Measurements from ENCODE around the gene ZNF254. TPM values are rescaled to one million over a fixed set of nuclear protein-coding genes. Genes with fewer than 3 reads are reported as not detected.

Gene ZNF254
- total RNA-seq, 1 donor: 15.2 TPM

GRCh38 chr19:24059563-24060295 is 27.3 kb upstream of the ZNF254 start:
- H3K79me2 ChIP-seq (ENCODE audit: insufficient read depth, low read length): peaks cover 2% of the 10 kb centered on the region
- H3K27ac ChIP-seq (ENCODE audit: low read depth, low read length): no peak overlapping the region
- H3K27me3 ChIP-seq (ENCODE audit: insufficient read depth, low read length): no peaks in the 10 kb centered on the region
- no peak overlapping the region for H2AFZ ChIP-seq (ENCODE audit: low read length)
- peaks cover 3% of the 10 kb centered on the region for H3K4me1 ChIP-seq (ENCODE audit: insufficient read depth, low read length)
- H3K4me3 ChIP-seq (ENCODE audit: insufficient read depth, low read length): no peak overlapping the region
- no peak overlapping the region for H3K4me2 ChIP-seq (ENCODE audit: insufficient read depth, low read length)
- DNase-seq (ENCODE audit: insufficient read length, low spot score, missing footprints): no peak
- no peak for TF ChIP-seq CTCF (IDR thresholded peaks at IDR 0.05; ENCODE audit: extremely low read depth, low read depth, low read length)
- peaks cover 41% of the 10 kb centered on the region for H3K36me3 ChIP-seq (ENCODE audit: insufficient read depth, low read length)
- no peaks in the 10 kb centered on the region for H4K20me1 ChIP-seq (ENCODE audit: insufficient read depth, low read length)
- H3K9me3 ChIP-seq (ENCODE audit: low read depth, low read length): no peaks in the 10 kb centered on the region

GRCh38 chr19:24060687-24061356 is 26.2 kb upstream of the ZNF254 start:
- Histone ChIP-seq H2AFZ (ENCODE audit: low read length) (no peak overlapping the region), H3K4me3 (ENCODE audit: insufficient read depth, low read length) (no peak overlapping the region), H3K27me3 (ENCODE audit: insufficient read depth, low read length) (no peaks in the 10 kb centered on the region), H4K20me1 (ENCODE audit: insufficient read depth, low read length) (no peaks in the 10 kb centered on the region), H3K4me1 (ENCODE audit: insufficient read depth, low read length) (no peaks in the 10 kb centered on the region), H3K9me3 (ENCODE audit: low read depth, low read length) (no peaks in the 10 kb centered on the region), H3K36me3 (ENCODE audit: insufficient read depth, low read length) (peaks cover 41% of the 10 kb centered on the region), H3K27ac (ENCODE audit: low read depth, low read length) (no peak overlapping the region), H3K79me2 (ENCODE audit: insufficient read depth, low read length) (peaks cover 2% of the 10 kb centered on the region), H3K4me2 (ENCODE audit: insufficient read depth, low read length) (no peak overlapping the region)
- no peak for DNase-seq (ENCODE audit: insufficient read length, low spot score, missing footprints)
- TF ChIP-seq CTCF (IDR thresholded peaks at IDR 0.05; ENCODE audit: extremely low read depth, low read depth, low read length): no peak

GRCh38 chr19:24062190-24062589 is 24.8 kb upstream of the ZNF254 start:
- no peak overlapping the region for H3K4me3 ChIP-seq (ENCODE audit: insufficient read depth, low read length)
- H3K27me3 ChIP-seq (ENCODE audit: insufficient read depth, low read length): no peaks in the 10 kb centered on the region
- H3K36me3 ChIP-seq (ENCODE audit: insufficient read depth, low read length): peaks cover 33% of the 10 kb centered on the region
- no peak overlapping the region for H3K4me2 ChIP-seq (ENCODE audit: insufficient read depth, low read length)
- no peak overlapping the region for H2AFZ ChIP-seq (ENCODE audit: low read length)
- no peak for TF ChIP-seq CTCF (IDR thresholded peaks at IDR 0.05; ENCODE audit: extremely low read depth, low read depth, low read length)
- no peaks in the 10 kb centered on the region for H4K20me1 ChIP-seq (ENCODE audit: insufficient read depth, low read length)
- no peaks in the 10 kb centered on the region for H3K9me3 ChIP-seq (ENCODE audit: low read depth, low read length)
- no peaks in the 10 kb centered on the region for H3K79me2 ChIP-seq (ENCODE audit: insufficient read depth, low read length)
- no peaks in the 10 kb centered on the region for H3K4me1 ChIP-seq (ENCODE audit: insufficient read depth, low read length)
- H3K27ac ChIP-seq (ENCODE audit: low read depth, low read length): no peak overlapping the region
- no peak for DNase-seq (ENCODE audit: insufficient read length, low spot score, missing footprints)

- peaks cover 32% of the 10 kb centered on the region for H3K36me3 ChIP-seq (ENCODE audit: insufficient read depth, low read length)
- no peaks in the 10 kb centered on the region for H3K4me1 ChIP-seq (ENCODE audit: insufficient read depth, low read length)
- H3K4me2 ChIP-seq (ENCODE audit: insufficient read depth, low read length): no peak overlapping the region
- DNase-seq (ENCODE audit: insufficient read length, low spot score, missing footprints): no peak
- no peaks in the 10 kb centered on the region for H3K27me3 ChIP-seq (ENCODE audit: insufficient read depth, low read length)
- no peak overlapping the region for H2AFZ ChIP-seq (ENCODE audit: low read length)
- no peak overlapping the region for H3K4me3 ChIP-seq (ENCODE audit: insufficient read depth, low read length)
- no peak overlapping the region for H3K27ac ChIP-seq (ENCODE audit: low read depth, low read length)
- H3K79me2 ChIP-seq (ENCODE audit: insufficient read depth, low read length): no peaks in the 10 kb centered on the region
- no peak for TF ChIP-seq CTCF (IDR thresholded peaks at IDR 0.05; ENCODE audit: extremely low read depth, low read depth, low read length)
- no peaks in the 10 kb centered on the region for H3K9me3 ChIP-seq (ENCODE audit: low read depth, low read length)
- no peaks in the 10 kb centered on the region for H4K20me1 ChIP-seq (ENCODE audit: insufficient read depth, low read length)
These were observed 23.7 kb upstream of the ZNF254 start for GRCh38 chr19:24063295-24063694.
